GM18511 (cell line): ENCODE measurements around the gene ATIC.
"Not testable (repeated sequence)": the region's sequence is repeated elsewhere in the genome, so short reads cannot be mapped to it uniquely, and the experiment has no call there.

Experiments
- ATAC-seq: cut with Tn5 transposase; IDR thresholded peaks from one replicate; pipeline ENCODE4 v1.9.1; 2021; ENCODE audit warnings: mild to moderate bottlenecking, moderate library complexity; ENCODE audit not compliant: unreplicated experiment

ATIC gene

DNA sequence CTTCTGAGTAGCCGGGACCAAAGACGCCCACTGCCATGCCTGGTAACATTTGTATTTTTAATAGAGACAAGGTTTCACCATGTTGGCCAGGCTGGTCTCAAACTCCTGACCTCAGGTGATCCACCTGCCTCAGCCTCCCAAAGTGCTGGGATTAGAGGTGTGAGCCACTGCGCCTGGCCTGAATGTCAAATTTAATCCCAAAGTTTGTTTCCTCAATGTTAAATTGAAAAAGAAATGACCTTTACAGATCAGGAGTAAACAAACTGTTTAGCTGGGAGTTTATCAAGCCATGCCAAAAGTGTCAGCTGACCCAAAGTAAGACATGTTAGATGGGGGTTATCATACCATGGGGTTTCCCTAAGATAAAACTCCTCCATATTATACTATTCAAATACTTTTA is 48.2 kb downstream of the ATIC start:
- ATAC-seq = not testable (repeated sequence)

DNA sequence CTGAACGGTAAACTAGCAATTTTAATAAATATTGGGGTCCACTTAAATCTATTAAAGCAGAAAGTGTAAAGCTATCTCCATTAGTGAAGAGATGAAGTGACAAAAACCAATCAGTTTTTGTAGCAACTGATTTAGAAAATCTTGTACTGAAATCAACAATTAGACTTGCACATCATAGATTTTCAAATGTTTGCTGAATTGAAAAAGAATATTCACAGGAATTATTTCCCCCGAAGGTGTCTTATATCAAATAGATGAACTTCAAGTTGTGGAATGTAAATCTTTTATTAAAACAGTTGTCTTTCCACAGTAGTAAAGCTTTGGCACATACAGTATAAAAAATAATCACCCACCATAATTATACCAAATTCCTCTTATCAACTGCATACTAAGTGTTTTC is 48.7 kb downstream of the ATIC start:
- no peak for ATAC-seq

DNA sequence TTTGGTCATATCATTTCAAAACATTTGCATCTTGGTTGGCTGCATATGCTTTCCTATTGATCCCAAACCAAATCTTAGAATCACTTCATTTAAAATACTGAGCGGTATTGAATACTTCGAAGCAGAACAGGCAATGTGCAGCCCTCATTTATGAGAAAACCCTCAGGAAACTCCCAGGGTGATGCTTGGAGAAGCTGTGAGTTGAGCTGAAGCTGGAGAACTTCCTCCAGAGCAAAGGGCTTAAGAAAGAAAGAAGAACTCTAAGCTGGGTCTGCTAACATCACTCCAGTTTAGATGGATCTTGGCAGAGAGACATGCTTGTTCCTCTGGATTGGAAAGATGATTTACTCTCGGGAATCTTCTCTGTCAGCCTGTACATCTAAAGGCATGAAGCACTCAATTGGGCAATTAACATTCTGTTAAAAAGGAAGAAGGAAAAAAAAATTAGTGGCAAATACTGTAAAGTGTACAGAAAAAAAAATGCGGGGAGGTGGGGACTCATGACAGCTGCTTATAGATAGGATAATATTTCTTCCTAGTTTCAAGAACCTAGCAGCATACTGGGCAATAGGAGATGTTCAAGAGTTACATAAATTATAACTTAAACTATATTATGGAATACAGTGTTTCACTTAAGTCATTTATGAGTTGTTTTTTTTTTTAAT is 49.5 kb downstream of the ATIC start:
- ATAC-seq = no peak

DNA sequence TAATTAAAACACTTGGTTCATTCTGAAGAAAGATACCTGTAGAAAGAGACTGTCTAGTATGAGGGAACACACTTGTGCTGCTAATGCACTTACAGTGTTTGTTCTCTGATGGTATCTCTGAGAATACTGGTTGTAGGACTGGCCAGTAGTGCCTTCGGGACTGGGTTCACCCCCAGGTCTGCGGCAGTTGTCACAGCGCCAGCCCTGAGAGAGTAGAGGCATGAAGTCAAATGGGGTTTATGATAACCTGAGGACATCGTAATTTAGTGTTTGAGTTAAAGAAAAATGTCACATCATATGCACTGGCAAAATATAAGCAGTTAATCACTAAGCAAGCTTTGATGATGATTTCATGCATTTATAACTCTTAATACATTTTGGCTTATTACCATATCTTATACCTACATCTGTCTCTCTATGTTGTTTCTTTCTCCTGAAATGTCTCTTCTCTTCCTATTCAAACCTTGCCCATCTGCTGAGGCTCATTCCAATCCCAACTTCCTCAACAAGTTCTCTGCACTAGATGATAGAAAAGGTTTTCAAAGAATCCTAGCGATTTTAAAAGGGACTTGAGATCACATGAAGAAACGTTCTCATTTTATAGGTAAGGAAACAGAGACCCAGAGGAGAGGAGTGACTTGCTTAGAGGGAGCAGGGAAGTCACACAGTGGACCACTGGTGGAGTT is 50.2 kb downstream of the ATIC start:
- no peak for ATAC-seq

DNA sequence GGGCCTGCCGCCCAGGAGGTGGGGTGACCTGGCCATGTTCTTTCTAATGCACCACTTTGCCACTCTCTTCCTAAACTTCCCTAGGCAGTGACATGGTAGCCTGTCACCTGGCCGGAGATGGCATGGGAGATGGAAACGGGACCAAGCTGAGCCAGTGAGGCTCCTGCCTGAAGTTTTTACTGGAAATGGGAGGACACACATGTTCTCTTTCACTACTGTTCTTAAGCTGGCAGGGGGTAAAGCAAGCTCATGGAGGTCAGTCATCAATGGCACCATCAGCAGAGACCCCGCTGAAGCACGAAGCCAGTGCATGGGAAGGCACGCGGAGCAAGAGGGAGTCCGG is 50.7 kb downstream of the ATIC start:
- ATAC-seq = no peak

DNA sequence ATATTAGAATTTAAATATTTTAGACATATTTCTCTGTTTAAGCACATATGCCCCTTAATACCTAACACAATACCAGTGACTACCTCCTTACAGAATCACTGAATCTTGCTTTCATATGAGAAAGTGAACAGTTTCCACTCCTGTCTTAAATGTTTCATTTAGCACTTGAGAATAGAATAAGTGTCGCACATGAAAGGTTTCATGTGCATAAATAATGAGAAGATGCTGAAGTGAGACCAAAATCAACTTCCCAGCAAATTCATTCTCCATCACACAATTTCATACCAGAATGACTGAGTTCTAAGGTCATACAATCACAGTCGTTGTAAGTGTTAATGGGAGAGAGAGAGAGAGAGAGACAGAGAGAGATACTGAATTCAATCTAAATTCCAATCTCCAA is 51.2 kb downstream of the ATIC start:
- no peak for ATAC-seq

DNA sequence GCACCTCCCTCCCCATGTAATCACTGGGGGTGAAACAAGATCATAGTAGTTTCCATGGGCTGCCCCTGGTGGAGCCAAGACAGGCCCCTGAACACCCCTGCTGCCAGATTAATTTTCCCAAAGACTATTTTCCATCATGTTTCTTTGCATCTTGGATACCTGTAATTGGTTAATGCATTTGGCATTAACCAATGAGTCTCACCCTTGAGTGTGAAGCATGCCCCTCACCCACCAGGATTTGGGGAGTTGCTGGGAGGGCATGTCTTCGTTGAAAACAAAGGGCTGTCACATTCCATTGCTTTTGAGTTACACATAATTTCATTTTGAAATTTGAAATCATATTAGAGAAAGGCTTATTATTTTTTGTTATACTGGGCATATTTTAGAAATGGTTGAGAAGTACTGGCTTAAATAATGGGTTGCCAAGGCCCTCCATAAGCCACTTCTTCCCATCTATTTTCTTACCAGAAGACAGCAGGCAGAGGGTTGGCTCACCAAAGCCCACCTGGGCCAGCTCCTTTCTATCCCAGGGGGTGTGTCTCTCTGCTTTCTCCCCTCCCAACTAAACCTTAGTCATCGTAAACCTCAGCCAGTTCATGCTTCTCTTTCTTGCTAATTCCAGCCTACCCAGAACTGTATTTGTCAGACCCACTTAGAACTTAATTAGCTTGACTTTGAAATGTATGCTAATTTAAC is 51.8 kb downstream of the ATIC start:
- ATAC-seq = no peak

DNA sequence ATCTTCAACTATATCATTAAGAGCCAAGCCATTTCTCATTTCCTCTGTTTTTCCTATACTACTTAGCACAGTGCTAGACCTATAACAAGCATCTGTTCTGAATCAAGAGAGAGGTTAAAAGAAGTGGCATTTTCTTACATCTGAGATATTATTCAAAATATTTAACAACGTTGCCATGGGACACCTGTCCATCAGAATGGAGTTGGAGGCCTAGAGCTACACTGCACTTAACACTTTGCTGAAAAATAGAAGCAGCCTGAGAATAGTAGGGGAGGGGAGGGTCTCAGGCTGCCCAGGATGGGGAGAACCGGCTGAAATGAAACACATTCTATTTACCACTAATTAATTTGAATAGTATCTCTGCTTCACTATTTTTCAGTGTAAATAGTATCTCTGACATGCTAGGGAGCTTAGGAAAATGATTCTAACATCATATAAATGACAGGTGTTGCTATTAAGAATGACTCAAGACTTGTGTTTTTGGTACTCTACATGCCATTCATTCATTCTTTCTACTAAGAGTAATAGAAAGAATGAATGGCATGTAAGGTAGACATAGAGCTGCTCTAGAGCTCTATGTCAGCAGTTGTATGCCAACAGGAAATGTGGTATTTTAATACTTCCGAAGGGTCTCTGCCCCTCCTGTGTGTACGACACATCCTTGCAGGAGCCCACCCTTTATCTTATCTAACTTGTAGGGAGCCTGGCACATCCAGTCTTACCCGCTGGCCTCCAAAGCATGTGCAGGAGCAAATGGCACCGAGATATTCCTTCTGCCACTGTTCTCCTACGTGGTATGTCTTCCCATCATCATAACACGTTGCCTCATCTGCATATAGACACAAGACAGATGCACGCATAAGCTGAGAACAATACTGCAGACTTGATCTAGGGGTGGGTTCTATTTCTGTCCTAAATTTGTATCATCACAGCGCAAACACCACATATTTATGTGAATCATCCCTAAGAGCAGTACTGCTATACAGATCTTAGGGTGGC is 52.6 kb downstream of the ATIC start:
- ATAC-seq = no peak

DNA sequence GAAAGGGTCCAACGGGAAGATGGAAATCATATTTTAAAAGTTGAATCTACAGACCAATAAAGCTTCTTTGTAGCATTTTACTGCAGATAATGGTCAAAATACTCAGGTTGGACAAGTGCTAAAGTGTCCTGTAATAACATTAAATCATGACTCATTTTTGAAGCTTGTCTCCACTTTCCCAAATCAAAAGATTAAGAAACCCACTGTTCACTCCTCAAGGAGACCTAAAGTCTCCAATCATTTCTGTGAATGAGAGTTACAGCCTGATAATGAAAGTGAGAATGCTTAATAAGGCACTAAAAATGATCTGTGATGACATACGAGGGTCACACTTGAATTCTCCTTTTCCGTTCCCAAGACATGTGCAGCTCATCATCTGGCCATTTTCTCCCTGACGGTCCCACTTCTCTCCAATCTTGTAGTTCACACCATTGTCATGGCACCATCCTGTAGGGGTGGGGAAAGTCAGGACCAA is 53.4 kb downstream of the ATIC start:
- ATAC-seq = peak; percentile 74

DNA sequence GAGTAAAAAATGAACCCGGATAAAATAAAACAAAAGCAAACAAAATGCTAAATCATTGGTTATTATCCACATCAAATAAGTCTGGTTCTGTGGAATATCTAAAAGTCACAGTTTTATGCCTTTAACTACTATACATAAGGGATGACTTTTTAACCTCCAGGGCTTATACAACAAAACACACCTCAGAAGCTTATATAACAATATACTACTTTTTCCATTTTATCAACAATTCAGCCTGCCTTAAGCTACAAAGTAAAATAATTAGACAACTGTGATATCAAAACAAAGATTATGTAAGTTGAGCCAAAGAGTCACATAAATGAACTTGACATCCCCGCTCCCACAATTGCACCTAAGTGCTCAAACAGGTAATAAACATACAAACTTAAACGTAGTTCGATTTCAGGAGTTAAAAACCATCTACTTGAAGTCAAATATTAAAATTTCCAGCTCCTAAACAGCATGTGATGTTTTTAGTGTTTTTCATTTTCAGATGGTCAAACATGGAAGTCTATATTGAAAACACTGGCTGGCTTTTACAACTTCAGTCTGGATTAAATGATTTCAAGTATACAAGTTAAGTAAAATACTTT is 54.7 kb downstream of the ATIC start:
- ATAC-seq = no peak

DNA sequence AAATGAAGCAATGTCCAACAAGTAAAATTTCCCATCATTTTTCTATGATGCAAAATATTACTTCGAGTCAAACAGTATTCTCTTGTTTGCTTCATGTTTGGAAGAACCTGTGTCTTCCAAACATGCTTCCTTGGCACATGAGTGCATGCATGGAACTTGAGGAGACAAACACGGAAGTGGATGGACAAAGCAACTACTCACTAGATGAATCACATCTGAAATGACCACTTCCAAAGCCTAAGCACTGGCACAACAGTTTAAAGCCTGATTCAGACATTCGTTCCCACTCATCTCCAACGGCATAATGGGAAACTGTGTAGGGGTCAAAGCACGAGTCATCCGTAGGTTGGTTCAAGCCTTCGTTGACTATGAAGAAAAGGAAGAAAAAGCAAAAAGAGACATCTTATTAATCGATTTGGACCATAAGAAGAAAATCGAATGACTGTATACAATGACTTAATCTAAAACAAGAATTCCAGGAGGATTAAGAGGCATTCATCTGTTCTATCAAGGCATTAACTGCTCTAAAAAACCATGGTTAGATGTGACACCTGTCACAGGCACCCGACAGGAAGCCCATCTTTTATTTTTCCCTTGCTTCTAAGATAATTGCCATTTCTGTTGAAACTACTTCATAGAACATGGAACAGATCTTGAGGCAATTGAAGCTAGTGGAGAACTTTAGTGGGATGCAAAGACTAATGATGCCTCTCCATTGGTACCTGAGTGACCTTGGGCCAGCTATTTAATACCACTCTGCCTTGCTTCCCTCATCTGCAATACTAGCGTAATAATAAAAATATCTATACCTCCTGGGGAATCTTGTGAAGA is 56.0 kb downstream of the ATIC start:
- no peak for ATAC-seq

DNA sequence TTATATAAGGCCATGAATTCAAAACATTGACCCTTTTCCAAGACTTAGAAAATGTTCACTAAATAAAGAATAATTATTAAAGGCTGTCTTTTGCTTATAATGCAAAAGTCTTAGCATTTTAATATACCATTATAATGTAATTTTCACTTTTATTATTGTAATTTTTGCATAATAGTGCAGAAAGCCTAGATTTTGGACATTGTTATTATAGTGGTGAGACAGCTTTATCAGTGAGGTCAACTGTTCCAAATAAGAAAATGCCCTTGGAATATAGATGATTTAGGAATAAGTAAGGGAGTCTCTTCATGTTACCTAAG is 56.6 kb downstream of the ATIC start:
- no peak for ATAC-seq

DNA sequence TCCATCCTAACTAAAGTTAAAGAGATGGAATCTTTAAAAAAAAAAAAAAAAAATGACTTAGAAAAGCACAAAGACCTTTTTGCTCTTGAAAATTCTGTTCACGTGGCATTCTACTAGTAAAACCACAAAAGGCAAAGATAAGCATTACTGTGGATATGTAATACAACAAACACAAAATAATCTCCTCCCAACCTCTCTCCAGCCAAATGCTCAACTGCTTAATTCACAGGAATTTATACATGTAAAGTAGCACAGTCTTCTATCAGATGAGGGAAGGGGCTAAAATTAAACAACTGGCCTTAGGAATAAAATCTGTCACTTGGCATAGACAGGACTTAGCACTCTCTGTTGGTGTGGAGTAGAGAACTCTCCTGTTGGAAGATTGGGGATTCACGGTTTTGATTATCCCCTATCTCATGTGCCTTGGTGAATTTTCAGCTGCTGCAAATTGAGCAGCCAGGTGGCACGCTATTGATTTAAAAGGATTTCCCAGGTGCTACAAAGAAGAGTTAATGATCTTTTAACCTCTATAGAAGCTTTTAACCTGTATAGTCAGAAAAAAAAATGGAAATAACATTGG is 57.4 kb downstream of the ATIC start:
- ATAC-seq = no peak

DNA sequence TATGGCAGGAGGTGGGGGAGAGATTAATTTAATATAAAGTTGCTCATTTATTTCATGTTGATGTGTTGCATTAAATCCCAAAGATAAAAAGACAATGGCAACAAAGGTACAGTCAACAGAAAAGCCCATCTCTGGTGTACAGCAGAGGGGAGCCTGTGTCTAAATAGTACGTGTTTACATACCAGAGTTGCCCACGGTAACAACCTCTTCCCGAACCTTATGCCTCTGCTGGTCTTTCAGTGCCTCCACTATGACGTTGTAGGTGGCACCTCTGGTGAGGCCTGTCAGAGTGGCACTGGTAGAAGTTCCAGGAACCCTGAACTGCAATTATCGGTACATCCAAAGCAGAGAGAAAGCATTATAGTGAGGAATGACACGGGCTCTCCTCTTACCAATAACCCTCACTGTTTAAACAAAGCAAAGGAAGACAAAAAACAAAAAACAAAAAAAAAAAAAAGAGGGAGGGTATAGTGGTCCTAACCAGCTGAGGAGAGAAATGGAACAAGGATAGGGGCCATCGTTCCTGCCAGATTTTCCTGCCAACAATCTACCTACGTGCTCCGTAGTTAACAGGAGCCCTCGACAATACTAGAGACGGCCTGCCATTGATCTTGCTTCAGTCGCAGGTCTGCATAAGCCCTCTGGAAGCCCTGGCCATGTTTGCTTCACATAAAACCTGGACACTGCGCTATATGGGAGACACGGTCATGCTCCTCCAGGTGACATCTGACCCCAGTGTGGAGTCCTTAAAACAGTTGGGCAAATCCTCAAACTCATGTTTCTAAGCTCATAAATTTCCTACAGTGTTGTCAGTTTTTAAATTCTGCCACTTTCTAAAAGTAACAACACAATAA is 58.5 kb downstream of the ATIC start:
- ATAC-seq = no peak

DNA sequence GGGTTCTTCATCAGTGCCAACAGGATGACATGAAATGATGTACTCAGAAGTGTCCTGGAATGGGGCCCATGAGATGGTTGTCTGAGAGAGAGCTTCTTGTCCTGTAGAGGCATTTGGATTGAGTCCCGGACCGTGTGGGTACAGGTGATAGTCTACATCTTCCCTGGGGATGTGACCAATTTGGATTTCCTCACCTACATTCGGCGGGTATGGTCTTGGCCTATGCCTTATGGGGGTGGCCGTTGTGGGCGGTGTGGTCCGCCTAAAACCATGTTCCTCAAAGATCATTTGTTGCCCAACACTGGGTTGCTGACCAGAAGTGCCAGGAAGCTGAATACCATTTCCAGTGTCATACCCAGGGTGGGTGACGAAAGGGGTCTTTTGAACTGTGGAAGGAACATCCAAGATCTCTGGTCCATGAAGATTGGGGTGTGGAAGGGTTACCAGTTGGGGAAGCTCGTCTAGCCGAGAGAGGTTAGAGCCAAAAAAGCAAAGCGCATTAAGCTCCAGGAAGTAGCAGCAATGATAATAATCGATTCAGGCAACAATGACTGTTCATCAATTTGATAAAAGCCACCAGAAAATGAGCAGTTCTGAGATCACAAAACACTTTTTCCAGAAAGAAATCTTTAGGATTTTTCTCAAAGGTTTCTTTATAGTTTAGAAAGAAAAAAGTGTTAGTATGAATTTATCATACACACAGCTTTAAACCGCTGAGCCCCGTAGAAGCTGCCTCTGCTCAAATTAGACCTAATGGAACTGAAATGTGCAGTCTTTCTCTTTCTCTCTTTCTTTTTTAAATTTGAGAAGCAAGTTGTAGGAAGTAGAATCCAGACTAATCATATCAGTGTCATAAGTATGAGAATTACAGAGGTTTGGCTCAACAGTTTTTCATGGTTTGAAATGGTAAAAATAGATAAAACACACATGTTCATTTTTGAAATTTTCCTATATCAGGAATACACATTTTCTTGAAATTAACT is 60.3 kb downstream of the ATIC start:
- ATAC-seq = no peak

DNA sequence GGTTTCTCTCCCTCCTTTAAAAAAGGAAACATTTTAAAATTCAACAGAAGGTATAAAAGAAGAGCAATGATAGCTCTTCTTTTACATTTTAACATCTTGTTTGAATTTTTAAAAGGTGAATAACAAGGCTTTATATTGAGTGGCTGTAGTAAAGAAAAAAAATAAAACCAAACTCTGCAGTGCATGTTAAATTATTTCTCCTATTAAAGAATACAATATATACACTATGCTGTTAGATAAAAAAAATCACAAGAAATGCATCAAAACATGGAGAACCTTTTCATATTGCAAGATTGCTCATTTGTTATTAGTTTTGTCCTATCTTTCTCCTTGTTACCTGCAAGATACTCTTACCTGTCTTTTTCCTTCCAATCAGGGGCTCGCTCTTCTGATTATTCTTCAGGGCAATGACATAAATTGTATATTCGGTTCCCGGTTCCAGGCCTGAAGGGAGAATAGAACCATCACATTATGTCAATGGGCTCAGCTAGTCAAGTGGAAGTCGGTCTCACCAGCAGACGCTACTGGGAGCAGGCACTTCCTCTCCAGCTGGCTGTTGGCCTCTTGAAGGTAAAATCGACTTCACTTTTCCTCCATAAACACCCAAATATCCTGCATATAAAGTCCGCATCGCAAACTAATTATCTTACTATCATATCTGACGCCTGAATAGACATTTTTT is 61.2 kb downstream of the ATIC start:
- no peak for ATAC-seq

DNA sequence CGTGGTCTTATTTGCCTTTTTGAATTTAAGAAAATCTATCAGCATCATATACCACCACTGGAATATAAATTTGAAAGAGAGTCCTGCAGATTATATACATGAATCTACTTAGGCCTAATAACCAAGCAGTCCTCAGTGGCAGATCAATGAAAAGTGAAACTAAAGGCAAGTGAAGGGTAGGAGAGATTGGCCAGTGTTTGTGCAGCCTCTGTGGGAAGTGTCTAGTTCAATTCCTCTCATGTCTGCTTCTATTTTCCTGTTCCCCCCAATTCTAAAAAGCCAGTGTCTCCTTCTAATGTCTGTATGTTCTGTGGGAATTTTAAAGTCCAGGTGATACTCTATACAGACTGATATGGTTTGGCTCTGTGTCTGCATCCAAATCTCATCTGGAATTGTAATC is 62.1 kb downstream of the ATIC start:
- no peak for ATAC-seq
